ENCODE results near the gene R3HDML. TPM values are rescaled to one million over a fixed set of nuclear protein-coding genes. Genes with fewer than 3 reads are reported as not detected.
A peak's percentile ranks its signal among the peaks of the same experiment; 100 is the strongest.

The R3HDML gene
- total and polyA plus RNA-seq, 9 of the 15 experiments (the other 6 are each of a cell fraction or from before 2014, with no cell fraction given) = not detected

DNA sequence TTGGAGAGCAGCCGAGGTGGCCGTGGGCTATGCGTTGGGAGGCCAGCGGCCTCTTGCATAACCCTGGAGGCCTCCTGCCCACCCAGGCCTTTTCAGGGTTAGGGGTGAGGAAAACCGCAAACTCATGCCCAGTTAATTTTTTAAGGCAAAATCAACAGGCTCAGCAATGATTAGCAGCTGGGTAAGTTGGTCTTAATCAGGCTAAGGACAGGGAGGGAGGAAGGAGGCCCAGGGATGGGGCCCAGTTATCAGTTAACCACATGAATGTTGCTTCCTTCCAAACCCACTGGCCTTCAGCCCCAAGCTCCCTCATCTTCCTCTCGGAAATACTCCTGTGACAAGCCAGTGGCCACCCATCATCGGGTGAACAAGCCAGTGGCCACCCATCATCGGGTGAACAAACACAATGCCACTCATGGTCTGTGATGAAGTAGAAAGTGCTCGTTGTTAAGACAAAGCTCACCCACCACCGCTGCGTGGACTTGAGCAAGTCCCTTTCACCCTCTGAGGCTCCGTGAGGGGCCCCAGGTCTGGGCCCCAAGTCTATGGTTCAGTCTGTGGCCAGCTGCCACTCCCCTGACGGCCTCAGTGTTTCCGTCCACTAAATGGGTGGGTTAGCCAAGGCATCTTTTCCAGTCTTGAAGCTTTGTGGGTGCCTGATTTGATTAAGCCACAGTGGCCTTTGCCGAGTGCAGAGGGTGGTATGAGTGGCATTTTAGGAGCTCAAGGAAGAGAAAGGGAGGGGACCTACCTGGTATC is 58.0 kb downstream of the R3HDML start (continued):
- TF ChIP-seq E4F1 (CRISPR knock-in tag; IDR thresholded peaks at IDR 0.05; ENCODE audit: borderline replicate concordance) (no peak), ZNF778 (CRISPR knock-in tag; IDR thresholded peaks at IDR 0.05) (no peak), EP400 (IDR thresholded peaks at IDR 0.05) (no peak), TRIM24 (IDR thresholded peaks at IDR 0.05) (peak; percentile 56 to 72; a peak in 2 of 4 replicates), BCLAF1 (IDR thresholded peaks at IDR 0.05; ENCODE audit: borderline replicate concordance in 1 of 2, control insufficient read depth in 1 of 2, low read depth in 2 of 2, low read length in 1 of 2) (no peak), THRB (CRISPR knock-in tag; conservative IDR thresholded peaks at IDR 0.05) (no peak), IFI16 (CRISPR knock-in tag; IDR thresholded peaks at IDR 0.05) (no peak), CHD4 (IDR thresholded peaks at IDR 0.05; ENCODE audit: insufficient read depth, insufficient replicate concordance, low read depth, low read length, poor library complexity, severe bottlenecking) (no peak), ZNF3 (CRISPR knock-in tag; IDR thresholded peaks at IDR 0.05) (no peak), POLR3G (IDR thresholded peaks at IDR 0.05; ENCODE audit: extremely low read depth, insufficient read length, insufficient replicate concordance) (no peak), ZNF23 (CRISPR knock-in tag; IDR thresholded peaks at IDR 0.05) (no peak), ARID3A (IDR thresholded peaks at IDR 0.05; ENCODE audit: borderline replicate concordance, low read depth, low read length) (no peak), ZBTB8A (IDR thresholded peaks at IDR 0.05; ENCODE audit: partially characterized antibody) (no peak)
- TF ChIP-seq, protein P1, sequence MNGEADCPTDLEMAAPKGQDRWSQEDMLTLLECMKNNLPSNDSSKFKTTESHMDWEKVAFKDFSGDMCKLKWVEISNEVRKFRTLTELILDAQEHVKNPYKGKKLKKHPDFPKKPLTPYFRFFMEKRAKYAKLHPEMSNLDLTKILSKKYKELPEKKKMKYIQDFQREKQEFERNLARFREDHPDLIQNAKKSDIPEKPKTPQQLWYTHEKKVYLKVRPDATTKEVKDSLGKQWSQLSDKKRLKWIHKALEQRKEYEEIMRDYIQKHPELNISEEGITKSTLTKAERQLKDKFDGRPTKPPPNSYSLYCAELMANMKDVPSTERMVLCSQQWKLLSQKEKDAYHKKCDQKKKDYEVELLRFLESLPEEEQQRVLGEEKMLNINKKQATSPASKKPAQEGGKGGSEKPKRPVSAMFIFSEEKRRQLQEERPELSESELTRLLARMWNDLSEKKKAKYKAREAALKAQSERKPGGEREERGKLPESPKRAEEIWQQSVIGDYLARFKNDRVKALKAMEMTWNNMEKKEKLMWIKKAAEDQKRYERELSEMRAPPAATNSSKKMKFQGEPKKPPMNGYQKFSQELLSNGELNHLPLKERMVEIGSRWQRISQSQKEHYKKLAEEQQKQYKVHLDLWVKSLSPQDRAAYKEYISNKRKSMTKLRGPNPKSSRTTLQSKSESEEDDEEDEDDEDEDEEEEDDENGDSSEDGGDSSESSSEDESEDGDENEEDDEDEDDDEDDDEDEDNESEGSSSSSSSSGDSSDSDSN (IDR thresholded peaks at IDR 0.05; ENCODE audit: borderline replicate concordance in 1 of 2, low read depth in 2 of 2, low read length in 2 of 2) = peak in 1 of 2 experiments; percentile 29; a peak in 1 of 4 replicates

Data from K562 (cell line).